ENCODE measurements around the gene SLC39A10.

The SLC39A10 gene

DNA sequence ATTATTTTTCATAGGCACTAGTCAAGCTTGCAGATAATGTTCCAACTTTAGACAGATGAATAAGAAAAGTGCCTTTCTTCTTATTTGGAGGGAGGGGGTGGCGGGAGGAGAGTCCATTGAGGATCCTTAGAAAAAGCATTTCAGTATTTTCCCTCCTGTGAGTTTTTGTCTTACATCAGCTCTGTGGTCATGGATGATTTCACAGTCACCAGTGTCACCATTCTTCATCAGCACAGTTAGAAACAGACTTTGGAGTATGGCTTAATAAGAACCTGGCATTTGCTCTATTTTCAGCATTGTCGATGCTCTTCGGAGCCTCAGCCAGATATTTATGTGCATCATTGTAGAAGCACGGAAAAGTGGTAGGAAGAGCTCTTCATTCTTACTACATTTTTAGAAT is 70.1 kb downstream of the SLC39A10 start:
- no peak for DNase-seq (ENCODE audit: low spot score)

DNA sequence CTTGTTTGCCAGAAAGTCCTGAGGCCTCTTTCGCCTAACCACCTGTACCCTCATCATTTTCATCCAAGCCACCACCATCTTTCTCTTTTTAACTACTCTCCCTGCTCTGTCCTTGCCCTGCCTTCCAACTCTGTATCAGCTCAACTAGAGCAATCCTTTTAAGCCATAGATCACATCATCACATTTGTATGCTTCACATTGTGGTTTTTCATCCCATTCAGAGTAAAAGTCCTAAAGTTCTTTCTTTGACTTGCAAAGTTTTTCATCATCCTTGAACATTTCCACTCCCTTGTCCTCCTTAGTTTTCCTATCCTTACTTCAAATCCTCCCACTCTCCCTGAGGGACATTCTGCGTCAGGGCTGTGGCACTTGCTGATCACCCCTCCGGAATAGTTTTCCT is 73.9 kb downstream of the SLC39A10 start:
- DNase-seq (ENCODE audit: low spot score): no peak

- DNase-seq (ENCODE audit: low spot score): no peak
Measured at GRCh38 chr2:195732574-195732973, 75.5 kb downstream of the SLC39A10 start.

DNA sequence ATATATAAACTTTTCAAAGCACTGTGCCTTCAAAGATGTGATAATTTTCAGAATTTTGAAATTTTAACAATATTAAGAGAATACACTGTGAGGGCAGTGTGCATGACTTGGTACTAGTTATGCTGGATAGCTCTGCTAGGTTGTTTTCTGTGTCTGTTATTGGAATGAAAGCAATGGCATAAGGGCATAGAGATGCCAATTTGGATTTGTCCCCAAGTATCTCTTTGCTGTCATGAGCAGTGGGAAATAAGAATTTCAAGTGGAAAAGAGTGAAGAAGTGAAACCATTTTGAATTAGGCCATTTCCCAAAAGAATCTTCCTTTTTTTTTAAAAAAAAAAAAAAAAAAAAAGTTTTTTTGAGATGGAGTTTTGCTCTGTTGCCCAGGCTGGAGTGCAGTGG is 76.8 kb downstream of the SLC39A10 start:
- no peak for DNase-seq (ENCODE audit: low spot score)

DNA sequence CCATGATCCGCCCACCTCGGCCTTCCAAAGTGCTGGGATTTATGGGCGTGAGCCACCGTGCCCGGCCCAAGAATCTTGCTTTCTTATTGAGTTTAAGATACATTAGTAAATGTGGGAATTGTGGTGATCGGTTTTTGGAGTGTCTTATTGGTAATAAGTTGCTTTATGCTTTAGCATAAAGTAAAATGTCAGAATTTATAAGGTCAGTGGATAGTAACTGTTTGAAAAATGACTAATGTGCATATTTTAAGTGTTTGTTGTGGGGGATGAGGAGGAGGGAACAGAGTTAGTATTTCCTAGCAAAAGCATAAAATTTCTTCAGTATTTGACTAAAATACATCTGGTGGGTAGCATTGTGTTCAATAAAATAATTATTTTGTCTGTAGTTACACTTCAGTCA is 77.4 kb downstream of the SLC39A10 start:
- DNase-seq (ENCODE audit: low spot score): no peak

- DNase-seq (ENCODE audit: low spot score): no peak
Measured at GRCh38 chr2:195734931-195735330, 77.9 kb downstream of the SLC39A10 start.

GRCh38 chr2:195735347-195735746 is 78.3 kb downstream of the SLC39A10 start:
- no peak for DNase-seq (ENCODE audit: low spot score)

- no peak for DNase-seq (ENCODE audit: low spot score)
Measured at GRCh38 chr2:195737511-195738325, 80.7 kb downstream of the SLC39A10 start.

- no peak for DNase-seq (ENCODE audit: low spot score)
Measured at GRCh38 chr2:195741191-195741590, 84.2 kb downstream of the SLC39A10 start.

DNA sequence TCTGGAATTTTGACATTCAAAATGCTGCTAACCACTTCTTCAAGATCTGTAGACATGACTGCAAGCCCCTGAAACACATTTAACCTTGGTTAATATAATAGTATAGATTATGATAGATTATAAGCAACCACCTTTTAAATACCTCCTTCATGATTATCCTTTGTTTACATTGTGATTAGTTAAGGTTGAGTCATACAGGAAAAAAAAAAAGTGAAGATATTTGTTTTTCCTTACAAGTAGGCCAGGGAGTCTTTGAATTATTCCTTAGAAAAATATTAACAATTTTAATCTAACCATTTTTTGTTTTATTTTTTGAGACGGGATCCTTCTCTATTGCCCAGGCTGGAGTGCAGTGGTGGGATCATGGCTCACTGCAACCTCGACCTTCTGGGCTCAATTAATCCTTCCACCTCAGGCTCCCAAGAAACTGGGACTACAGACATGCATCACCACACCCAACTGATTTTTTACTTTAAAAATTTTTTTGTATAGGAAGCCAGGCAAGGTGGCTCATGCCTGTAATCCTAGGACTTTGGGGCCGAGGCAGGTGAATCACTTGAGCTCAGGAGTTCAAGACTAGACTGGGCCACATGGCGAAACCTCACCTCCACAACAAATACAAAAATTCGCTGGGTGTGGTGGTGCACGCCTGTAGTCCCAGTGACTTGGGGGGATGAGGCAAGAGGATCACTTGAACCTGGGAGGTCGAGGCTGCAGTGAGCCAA is 99.4 kb downstream of the SLC39A10 start:
- no peak for DNase-seq (ENCODE audit: low spot score)

GRCh38 chr2:195758846-195759245 is 101.8 kb downstream of the SLC39A10 start:
- DNase-seq (ENCODE audit: low spot score): no peak

GRCh38 chr2:195759877-195760276 is 102.9 kb downstream of the SLC39A10 start:
- no peak for DNase-seq (ENCODE audit: low spot score)

DNA sequence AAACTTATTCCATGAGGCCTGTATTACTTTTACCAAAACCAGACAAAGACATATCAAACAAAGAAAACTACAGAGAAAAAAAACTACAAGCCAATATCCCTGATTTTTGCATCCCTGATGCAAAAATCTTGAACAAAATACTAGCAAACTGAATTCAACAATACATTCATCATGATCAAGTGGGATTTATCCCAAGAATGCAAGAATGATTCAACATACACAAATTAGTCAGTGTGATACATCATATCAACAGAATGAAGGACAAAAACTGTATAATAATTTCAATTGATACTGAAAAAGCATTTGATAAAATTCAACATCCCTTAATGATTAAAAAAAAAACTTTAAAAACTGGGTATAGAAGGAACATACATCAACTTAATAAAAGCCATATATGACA is 106.8 kb downstream of the SLC39A10 start:
- no peak for DNase-seq (ENCODE audit: low spot score)

GRCh38 chr2:195766691-195767090 is 109.7 kb downstream of the SLC39A10 start:
- DNase-seq (ENCODE audit: low spot score): no peak

DNA sequence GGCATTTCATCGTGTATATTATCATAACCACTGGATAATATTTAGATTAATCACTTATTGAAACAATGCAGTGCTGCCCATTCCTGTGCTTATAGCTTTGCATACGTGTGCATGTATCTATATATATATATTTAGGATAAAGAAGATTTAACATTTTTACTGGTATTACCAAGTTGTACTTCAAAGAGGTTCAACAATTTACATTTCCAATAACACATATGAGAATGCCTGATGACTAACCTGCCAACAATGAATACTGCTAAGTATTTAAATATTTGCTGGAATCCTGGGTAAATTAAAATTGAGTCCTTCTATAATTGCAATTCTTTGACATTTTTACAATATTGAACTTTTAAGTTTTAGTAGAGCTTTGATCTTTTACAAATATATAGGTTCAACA is 111.4 kb downstream of the SLC39A10 start:
- no peak for DNase-seq (ENCODE audit: low spot score)

GRCh38 chr2:195769975-195770374 is 112.9 kb downstream of the SLC39A10 start:
- no peak for DNase-seq (ENCODE audit: low spot score)

DNA sequence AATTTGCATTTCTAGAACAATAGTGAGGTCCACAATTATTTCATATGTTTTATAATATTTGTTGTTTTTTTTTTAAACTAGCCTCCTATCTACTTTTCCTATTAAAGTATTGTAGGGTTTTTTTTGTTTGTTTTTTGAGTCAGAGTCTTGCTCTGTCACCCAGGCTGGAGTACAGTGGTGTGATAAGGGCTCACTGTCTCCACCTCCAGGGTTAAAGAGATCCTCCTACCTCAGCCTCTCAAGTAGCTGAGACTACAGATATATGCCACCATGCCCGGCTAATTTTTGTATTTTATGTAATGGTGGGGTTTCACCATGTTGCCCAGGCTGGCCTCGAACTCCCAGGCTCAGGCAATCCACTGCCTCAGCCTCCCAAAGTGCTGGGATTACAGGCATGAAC is 122.5 kb downstream of the SLC39A10 start:
- DNase-seq (ENCODE audit: low spot score): no peak

- no peak for DNase-seq (ENCODE audit: low spot score)
Measured at GRCh38 chr2:195782156-195782555, 125.1 kb downstream of the SLC39A10 start.
